Natural killer cell (primary cell): ENCODE data around the gene OPRL1. TPM values are rescaled to one million over a fixed set of nuclear protein-coding genes. Genes with fewer than 3 reads are reported as not detected.
A peak's percentile ranks its signal among the peaks of the same experiment; 100 is the strongest.

Experiments used
- ATAC-seq, 3 donors: fragments of 150-1000 bp in 2 of 3; fragments of 200-7000 bp in 1 of 3; cut with Tn5 transposase; 1 replicate in 1 of 3; 2 replicates in 2 of 3; pipeline ENCODE4 v1.10.0; 2021; ENCODE audit warnings: mild to moderate bottlenecking in 2 of 3, moderate library complexity in 2 of 3
- DNase-seq, 2 donors: peaks; one replicate each; pipeline versions ENCODE4 v3.0.0 to v3.0.0-alpha.2; 2013 to 2021; ENCODE audit warnings: mixed read lengths in 1 of 2
- H3K27ac ChIP-seq: one replicate; pipeline ENCODE4 v1.5.1; 2013; ENCODE audit warnings: mild to moderate bottlenecking, low read length
- H3K27me3 ChIP-seq: one replicate; pipeline ENCODE4 v1.6.1; 2013; ENCODE audit warnings: low read length; ENCODE audit not compliant: control insufficient read depth, insufficient read depth
- H3K36me3 ChIP-seq: one replicate; pipeline ENCODE4 v1.6.1; 2013; ENCODE audit warnings: low read length; ENCODE audit not compliant: control insufficient read depth, insufficient read depth
- H3K4me1 ChIP-seq: one replicate; pipeline ENCODE4 v1.6.1; 2013; ENCODE audit warnings: low read length; ENCODE audit not compliant: control insufficient read depth, insufficient read depth
- H3K4me3 ChIP-seq: one replicate; pipeline ENCODE4 v1.5.1; 2013; ENCODE audit warnings: low read length
- H3K9me3 ChIP-seq: one replicate; pipeline ENCODE4 v1.6.1; 2013; ENCODE audit warnings: low read length; ENCODE audit not compliant: control insufficient read depth, insufficient read depth
- H3K27ac Mint-ChIP-seq, 2 donors: one replicate each; pipeline ENCODE4 v1.8.0; 2022; ENCODE audit warnings: mild to moderate bottlenecking in 2 of 2, mixed read lengths in 2 of 2, moderate library complexity in 1 of 2
- H3K27me3 Mint-ChIP-seq, 2 donors: one replicate each; pipeline ENCODE4 v1.8.0; 2022; ENCODE audit warnings: low read depth in 2 of 2, mixed read lengths in 2 of 2
- H3K36me3 Mint-ChIP-seq: one replicate; pipeline ENCODE4 v1.8.0; 2022; ENCODE audit warnings: mixed read lengths
- H3K4me1 Mint-ChIP-seq, 2 donors: one replicate each; pipeline ENCODE4 v1.8.0; 2022; ENCODE audit warnings: mixed read lengths in 2 of 2
- H3K4me3 Mint-ChIP-seq: one replicate; pipeline ENCODE4 v1.8.0; 2022; ENCODE audit warnings: mild to moderate bottlenecking, moderate library complexity, mixed read lengths
- H3K9me3 Mint-ChIP-seq, 2 donors: one replicate each; pipeline ENCODE4 v1.8.0; 2022; ENCODE audit warnings: mixed read lengths in 2 of 2
- CTCF ChIP-seq: fragments of 200-600 bp; IDR thresholded peaks from one replicate; pipeline ENCODE4 v1.8.0; 2022; ENCODE audit warnings: antibody characterized with exemption
- WGBS: methylation state at CpG from one replicate; pipeline ENCODE4 v1.1.7; 2013; ENCODE audit warnings: missing lambda C conversion rate; ENCODE audit not compliant: insufficient coverage; 5-methylcytosine and 5-hydroxymethylcytosine counted together
- intact Hi-C: fragments of 100-400 bp; cut with micrococcal nuclease; formaldehyde crosslinking; loops from one replicate; pipeline ENCODE4 v1.14.2; 2022
- total RNA-seq, 4 donors: library from RNA; stranded (reverse); fragments of 120-200 nt in 1 of 4; gene quantifications; one replicate each; pipeline versions ENCODE4 v1.2.3 to v1.2.4, GENCODE V29; 2013 to 2022

OPRL1 gene
- total RNA-seq, 3 donors from 2014 or later (not counting 1 experiment from before 2014, with no cell fraction given), result 1.2 to 2.2 (median 1.4) TPM

- Histone ChIP-seq H3K27ac (no peak overlapping the region), H3K9me3 (no peaks in the 10 kb centered on the region), H3K36me3 (no peaks in the 10 kb centered on the region), H3K4me3 (no peak overlapping the region), H3K27me3 (peaks cover 3% of the 10 kb centered on the region), H3K4me1 (peaks cover 30% of the 10 kb centered on the region)
- Mint-ChIP-seq H3K36me3 (no peaks in the 10 kb centered on the region), H3K4me3 (no peak overlapping the region), H3K27me3 (peaks cover 0 to 10% of the 10 kb centered on the region in 2 donors), H3K9me3 (no peaks in the 10 kb centered on the region), H3K4me1 (peaks cover 9 to 28% of the 10 kb centered on the region in 2 donors), H3K27ac (no peak overlapping the region)
- no peak for TF ChIP-seq CTCF
- DNase-seq (no peak), ATAC-seq (no peak)
- intact Hi-C loops, result no loop called here
- WGBS, result 77% methylated on average over 12 of the region's 12 CpGs
These were observed 21.3 kb upstream of the OPRL1 start for GRCh38 chr20:64058536-64058935.

DNA sequence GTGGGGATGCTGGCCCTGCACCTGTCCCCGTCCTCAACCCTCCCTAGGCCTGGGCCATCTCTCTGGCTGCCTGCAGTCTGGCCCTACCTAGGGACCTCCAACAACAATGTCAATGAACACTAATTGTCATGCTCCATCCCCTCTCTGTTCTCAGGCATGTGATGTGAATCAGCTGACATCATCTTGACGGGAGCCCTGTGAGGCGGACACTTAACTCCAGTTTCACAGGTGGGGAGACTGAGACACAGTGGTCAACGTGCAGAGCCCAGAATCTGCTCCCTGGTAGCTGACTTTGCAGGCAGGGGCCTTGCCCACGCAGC, 17.6 kb upstream of the OPRL1 start:
- no peak for TF ChIP-seq CTCF
- H3K27me3 Mint-ChIP-seq, result no peaks in the 10 kb centered on the region
- Histone ChIP-seq H3K27me3 (no peaks in the 10 kb centered on the region), H3K4me1 (peaks cover 61% of the 10 kb centered on the region), H3K27ac (no peak overlapping the region), H3K9me3 (no peaks in the 10 kb centered on the region), H3K4me3 (no peak overlapping the region), H3K36me3 (no peaks in the 10 kb centered on the region)
- no peak overlapping the region for H3K4me3 Mint-ChIP-seq
- 78% methylated on average over 5 of the region's 5 CpGs for WGBS
- intact Hi-C loops, result no loop called here
- peak overlapping the region in 1 of 2 donors; percentile 87 for H3K27ac Mint-ChIP-seq
- ATAC-seq (no peak), DNase-seq (no peak)
- H3K36me3 Mint-ChIP-seq, result no peaks in the 10 kb centered on the region
- H3K9me3 Mint-ChIP-seq, result no peaks in the 10 kb centered on the region
- H3K4me1 Mint-ChIP-seq, result peaks cover 37 to 56% of the 10 kb centered on the region in 2 donors

DNA sequence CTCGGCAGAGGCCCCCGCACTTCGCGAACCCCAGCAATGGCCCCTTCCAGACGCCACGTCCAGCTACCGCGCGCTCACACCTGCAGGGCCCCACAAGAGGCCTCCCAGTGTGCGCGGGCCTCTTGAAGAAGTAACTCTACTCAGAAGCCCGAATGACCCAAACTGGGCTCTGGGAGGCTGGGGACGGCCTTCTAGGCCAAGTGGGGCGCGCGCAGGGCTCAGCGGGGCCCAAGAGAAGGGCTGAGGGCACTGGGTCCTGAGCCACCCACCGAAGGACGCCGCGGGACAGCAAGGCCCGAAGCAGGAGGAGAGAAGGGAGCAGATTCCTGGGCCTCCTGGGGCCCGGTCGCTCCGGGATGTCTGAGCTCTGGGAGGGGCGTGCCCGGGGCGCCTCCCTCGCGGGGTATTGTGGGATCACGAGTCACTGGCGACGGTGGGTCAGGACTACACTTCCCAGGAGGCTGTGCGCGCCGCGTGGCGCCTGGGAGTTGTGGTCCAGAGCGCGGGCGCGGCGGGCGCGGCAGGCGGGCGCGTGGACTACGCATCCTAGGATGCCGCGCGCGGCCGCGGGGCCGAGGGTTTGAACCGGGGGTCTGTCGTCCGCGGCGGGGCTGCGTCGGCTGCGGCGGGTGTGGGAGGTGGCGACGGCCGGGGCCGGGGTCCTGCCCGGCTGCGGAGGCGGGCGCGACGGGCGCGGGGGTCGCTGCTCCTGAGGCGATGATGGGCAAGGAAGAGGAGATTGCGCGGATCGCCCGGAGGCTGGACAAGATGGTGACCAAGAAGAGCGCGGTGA, 17.1 kb upstream of the OPRL1 start, which contains the start of gene TCEA2:
TSS of gene TCEA2 (plus strand) at position 603 of the 793 bp plus-strand sequence. CDS start at position 718, 115 bp downstream.
- Mint-ChIP-seq H3K4me3 (peak within 1 kb of the TSS; percentile 86), H3K27me3 (no peaks in the 10 kb centered on the region), H3K36me3 (no peaks in the 10 kb centered on the region), H3K27ac (peak within 1 kb of the TSS in 1 of 2 donors; percentile 87), H3K4me1 (peaks cover 33 to 56% of the 10 kb centered on the region in 2 donors), H3K9me3 (no peaks in the 10 kb centered on the region)
- no peak for TF ChIP-seq CTCF
- DNase-seq (peak; percentile 87 to 96), ATAC-seq (peak; percentile 82 to 92 (median 86))
- Histone ChIP-seq H3K27me3 (no peaks in the 10 kb centered on the region), H3K27ac (peak within 1 kb of the TSS; percentile 6), H3K4me3 (peak within 1 kb of the TSS; percentile 47), H3K9me3 (no peaks in the 10 kb centered on the region), H3K36me3 (no peaks in the 10 kb centered on the region), H3K4me1 (peaks cover 60% of the 10 kb centered on the region)
- intact Hi-C loops, result no loop called here
- 12% methylated on average over 85 of the region's 85 CpGs for WGBS
